ENCODE measurements around the gene SLC12A2. TPM values are rescaled to one million over a fixed set of nuclear protein-coding genes. Genes with fewer than 3 reads are reported as not detected.
A peak's percentile ranks its signal among the peaks of the same experiment; 100 is the strongest.

Gene SLC12A2
- total and polyA plus RNA-seq, 2 of the 4 experiments (the other 2 are of a cell fraction), result 5.6 to 30.3 TPM

DNA sequence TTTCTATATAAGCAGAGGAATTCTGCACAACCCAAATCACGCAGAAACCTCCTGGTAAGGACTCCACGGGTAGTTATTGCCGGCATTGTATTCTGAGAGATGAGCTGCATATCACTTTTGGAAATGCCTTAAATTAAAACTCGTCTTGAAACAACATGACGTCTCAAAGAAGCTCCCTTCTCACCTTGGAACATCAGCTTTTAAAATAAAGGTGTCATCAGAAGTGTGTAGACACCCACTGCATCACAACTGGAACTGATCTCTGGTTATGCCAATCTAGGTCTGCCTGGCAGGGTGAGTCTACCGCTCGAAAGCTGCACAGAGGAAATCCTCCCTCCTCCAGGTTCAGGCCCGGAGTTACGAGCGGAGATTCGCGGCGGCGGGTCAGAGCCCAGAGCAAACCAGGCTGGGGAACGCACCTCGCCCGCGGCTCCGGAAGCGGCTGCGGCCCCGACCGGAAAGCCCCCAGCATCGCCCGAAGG is 974 bp upstream of the SLC12A2 start:
- intact Hi-C loops (cut with micrococcal nuclease), result loop anchor here (1.0 to 5.0 kb wide), 5 partner anchors 124 to 518 kb away; no protein-coding TSS in a partner anchor
- POLR2A ChIA-PET (ENCODE audit: unreplicated experiment), result no interaction called here
- Histone ChIP-seq H3K27me3 (ENCODE audit: control insufficient read depth, insufficient read depth, low read length) (no peaks in the 10 kb centered on the region), H2AK5ac (ENCODE audit: low read depth, low read length) (peak overlapping the region; percentile 59; the same call in 1 of the 2 replicates), H4K5ac (ENCODE audit: low read depth, low read length) (peak overlapping the region; percentile 61), H3K36me3 (ENCODE audit: control insufficient read depth, insufficient read depth, low read length) (no peaks in the 10 kb centered on the region), H3K18ac (ENCODE audit: low read depth, low read length) (peak overlapping the region; percentile 81), H3K56ac (ENCODE audit: extremely low read depth, insufficient read depth, low read length) (peak overlapping the region; percentile 80), H3K27ac (ENCODE audit: insufficient read depth, low read length) (peak overlapping the region; percentile 92), H3K9ac (ENCODE audit: low read depth, low read length) (peak overlapping the region; percentile 98), H3K4me1 (ENCODE audit: control insufficient read depth, insufficient read depth, low read length) (no peaks in the 10 kb centered on the region), H2BK5ac (ENCODE audit: low read depth, low read length, poor library complexity, severe bottlenecking) (peak overlapping the region; percentile 83), H4K8ac (ENCODE audit: low read depth in 2 of 2, low read length in 2 of 2) (peak overlapping the region; percentile 87 to 91), H3K14ac (replicated peaks; ENCODE audit: low read depth, low read length) (peak overlapping the region; percentile 98), H4K91ac (ENCODE audit: insufficient read depth, low read depth, low read length) (peak overlapping the region; percentile 64), H3K4ac (ENCODE audit: low read depth, low read length) (peak overlapping the region; percentile 72), H2BK15ac (ENCODE audit: low read depth, low read length) (peak overlapping the region; percentile 46; the same call in 2 of the 3 replicates), H3K9me1 (ENCODE audit: insufficient read depth, low read length) (no peaks in the 10 kb centered on the region), H3K4me2 (ENCODE audit: low read depth, low read length) (peak overlapping the region; percentile 97), H3K9me3 (ENCODE audit: control insufficient read depth, insufficient read depth, low read length) (no peaks in the 10 kb centered on the region), H3K23ac (ENCODE audit: low read depth, low read length) (peak overlapping the region; percentile 98), H3K4me3 (ENCODE audit: insufficient read depth, low read depth, low read length) (peak overlapping the region; percentile 89), H2AFZ (replicated peaks; ENCODE audit: low read length, poor library complexity) (peak overlapping the region; percentile 99), H4K20me1 (ENCODE audit: insufficient read depth, low read length) (no peaks in the 10 kb centered on the region; the same call in 1 of the 2 replicates), H2AK9ac (replicated peaks; ENCODE audit: low read depth, low read length, poor library complexity) (peak overlapping the region; percentile 56), H3K79me1 (ENCODE audit: low read depth in 1 of 2, low read length in 2 of 2) (peaks cover 17 to 44% of the 10 kb centered on the region in 2 experiments), H2BK20ac (ENCODE audit: low read depth, low read length) (no peak overlapping the region), H2BK120ac (ENCODE audit: low read depth, low read length) (peak overlapping the region; percentile 48)
- CTCF ChIA-PET, result interaction anchor here (1.1 to 1.3 kb wide), 2 partner anchors 160 to 207 kb away, joined by 3 to 4 read pairs; no protein-coding TSS in a partner anchor
- TF ChIP-seq, protein P1, sequence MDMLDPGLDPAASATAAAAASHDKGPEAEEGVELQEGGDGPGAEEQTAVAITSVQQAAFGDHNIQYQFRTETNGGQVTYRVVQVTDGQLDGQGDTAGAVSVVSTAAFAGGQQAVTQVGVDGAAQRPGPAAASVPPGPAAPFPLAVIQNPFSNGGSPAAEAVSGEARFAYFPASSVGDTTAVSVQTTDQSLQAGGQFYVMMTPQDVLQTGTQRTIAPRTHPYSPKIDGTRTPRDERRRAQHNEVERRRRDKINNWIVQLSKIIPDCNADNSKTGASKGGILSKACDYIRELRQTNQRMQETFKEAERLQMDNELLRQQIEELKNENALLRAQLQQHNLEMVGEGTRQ (IDR thresholded peaks at IDR 0.05; ENCODE audit: low read depth, low read length), result no peak
- no peak for TF ChIP-seq MAZ (IDR thresholded peaks at IDR 0.05; ENCODE audit: borderline replicate concordance, low read depth, low read length)
- no peak for TF ChIP-seq BHLHE40 (IDR thresholded peaks at IDR 0.05; ENCODE audit: low read depth, low read length)
- no peak for TF ChIP-seq RCOR1 (IDR thresholded peaks at IDR 0.05; ENCODE audit: insufficient replicate concordance, low read length)
- no peak for TF ChIP-seq FOS (IDR thresholded peaks at IDR 0.05; ENCODE audit: low read depth, low read length)
- no peak for TF ChIP-seq SMC3 (IDR thresholded peaks at IDR 0.05; ENCODE audit: low read depth, low read length)
- TF ChIP-seq RFX5 (IDR thresholded peaks at IDR 0.05; ENCODE audit: low read depth, low read length), result no peak
- TF ChIP-seq, protein P2, sequence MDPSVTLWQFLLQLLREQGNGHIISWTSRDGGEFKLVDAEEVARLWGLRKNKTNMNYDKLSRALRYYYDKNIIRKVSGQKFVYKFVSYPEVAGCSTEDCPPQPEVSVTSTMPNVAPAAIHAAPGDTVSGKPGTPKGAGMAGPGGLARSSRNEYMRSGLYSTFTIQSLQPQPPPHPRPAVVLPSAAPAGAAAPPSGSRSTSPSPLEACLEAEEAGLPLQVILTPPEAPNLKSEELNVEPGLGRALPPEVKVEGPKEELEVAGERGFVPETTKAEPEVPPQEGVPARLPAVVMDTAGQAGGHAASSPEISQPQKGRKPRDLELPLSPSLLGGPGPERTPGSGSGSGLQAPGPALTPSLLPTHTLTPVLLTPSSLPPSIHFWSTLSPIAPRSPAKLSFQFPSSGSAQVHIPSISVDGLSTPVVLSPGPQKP (IDR thresholded peaks at IDR 0.05; ENCODE audit: borderline replicate concordance, low read depth, low read length), result no peak
- TF ChIP-seq POLR2A (IDR thresholded peaks at IDR 0.05; ENCODE audit: low read depth, low read length), result no peak
- no peak for TF ChIP-seq NFE2L2 (IDR thresholded peaks at IDR 0.05; ENCODE audit: low read depth, low read length)
- no peak for TF ChIP-seq MAFK (IDR thresholded peaks at IDR 0.05; ENCODE audit: low read depth, low read length)
- TF ChIP-seq CHD1 (IDR thresholded peaks at IDR 0.05; ENCODE audit: low read depth, low read length), result no peak
- no peak for TF ChIP-seq MXI1 (IDR thresholded peaks at IDR 0.05; ENCODE audit: borderline replicate concordance, low read depth, low read length)
- no peak for TF ChIP-seq CEBPB (IDR thresholded peaks at IDR 0.05; ENCODE audit: low read depth, low read length)
- no peak for TF ChIP-seq RAD21 (IDR thresholded peaks at IDR 0.05; ENCODE audit: low read length)
- TF ChIP-seq, protein P3, sequence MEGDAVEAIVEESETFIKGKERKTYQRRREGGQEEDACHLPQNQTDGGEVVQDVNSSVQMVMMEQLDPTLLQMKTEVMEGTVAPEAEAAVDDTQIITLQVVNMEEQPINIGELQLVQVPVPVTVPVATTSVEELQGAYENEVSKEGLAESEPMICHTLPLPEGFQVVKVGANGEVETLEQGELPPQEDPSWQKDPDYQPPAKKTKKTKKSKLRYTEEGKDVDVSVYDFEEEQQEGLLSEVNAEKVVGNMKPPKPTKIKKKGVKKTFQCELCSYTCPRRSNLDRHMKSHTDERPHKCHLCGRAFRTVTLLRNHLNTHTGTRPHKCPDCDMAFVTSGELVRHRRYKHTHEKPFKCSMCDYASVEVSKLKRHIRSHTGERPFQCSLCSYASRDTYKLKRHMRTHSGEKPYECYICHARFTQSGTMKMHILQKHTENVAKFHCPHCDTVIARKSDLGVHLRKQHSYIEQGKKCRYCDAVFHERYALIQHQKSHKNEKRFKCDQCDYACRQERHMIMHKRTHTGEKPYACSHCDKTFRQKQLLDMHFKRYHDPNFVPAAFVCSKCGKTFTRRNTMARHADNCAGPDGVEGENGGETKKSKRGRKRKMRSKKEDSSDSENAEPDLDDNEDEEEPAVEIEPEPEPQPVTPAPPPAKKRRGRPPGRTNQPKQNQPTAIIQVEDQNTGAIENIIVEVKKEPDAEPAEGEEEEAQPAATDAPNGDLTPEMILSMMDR (conservative IDR thresholded peaks at IDR 0.05; ENCODE audit: low read depth, low read length), result no peak
- in situ Hi-C loops (cut with MboI; ENCODE audit: low sequenced_read_pairs), result loop anchor here (10.0 kb wide), 1 partner anchor 518 kb away; no protein-coding TSS in a partner anchor
- DNase-seq (no peak), ATAC-seq (ENCODE audit: low read depth) (peak; percentile 2)
- dilution Hi-C loops (cut with HindIII; ENCODE audit: low sequenced_read_pairs, unreplicated experiment), result no loop called here
- WGBS, 2 experiments (ENCODE audit: extremely low coverage in 2 of 2, insufficient read length in 1 of 2), result 2% methylated on average over 7 of the region's 25 CpGs; no CpG with 5 or more reads in 1 of the 2 experiments
- TSS peak; percentile 57 for BruUV-seq (replicated peaks)

Data from IMR-90 (cell line).